Suprapubic skin (tissue), 4 donors: ENCODE measurements around the gene DCTN4. TPM values are rescaled to one million over a fixed set of nuclear protein-coding genes. Genes with fewer than 3 reads are reported as not detected.

Experiments
- DNase-seq, 2 donors: peaks; one replicate each; pipeline ENCODE4 v3.0.0-alpha.2; 2019; ENCODE audit warnings: low spot score in 2 of 2
- H3K27ac ChIP-seq: fragments of 200-600 bp; sonication (generic); one replicate; pipeline ENCODE4 v1.5.1; 2019
- H3K27me3 ChIP-seq: fragments of 200-600 bp; sonication (generic); one replicate; pipeline ENCODE4 v1.5.1; 2019
- H3K36me3 ChIP-seq: fragments of 200-600 bp; sonication (generic); one replicate; pipeline ENCODE4 v1.5.1; 2019
- H3K4me1 ChIP-seq: fragments of 200-600 bp; sonication (generic); one replicate; pipeline ENCODE4 v1.5.1; 2019
- H3K4me3 ChIP-seq: fragments of 200-600 bp; sonication (generic); one replicate; pipeline ENCODE4 v1.5.1; 2019; ENCODE audit warnings: mild to moderate bottlenecking
- H3K9me3 ChIP-seq: fragments of 200-600 bp; sonication (generic); one replicate; pipeline ENCODE4 v1.5.1; 2019
- EP300 ChIP-seq: sonication (generic); formaldehyde crosslinking; IDR thresholded peaks from one replicate; pipeline ENCODE4 v1.6.1; 2017; ENCODE audit warnings: antibody characterized with exemption
- POLR2A ChIP-seq, 2 donors: fragments of 450-650 bp; IDR thresholded peaks; one replicate each; pipeline ENCODE4 v1.6.1; 2017; ENCODE audit warnings: antibody characterized with exemption in 2 of 2, mild to moderate bottlenecking in 2 of 2, moderate library complexity in 2 of 2
- POLR2AphosphoS5 ChIP-seq, 3 donors: sonication (generic); formaldehyde crosslinking; IDR thresholded peaks; one replicate each; pipeline ENCODE4 v1.6.1; 2017; ENCODE audit warnings: antibody characterized with exemption in 3 of 3
- WGBS: methylation state at CpG from one replicate; pipeline ENCODE4 v1.1.5; 2018; 5-methylcytosine and 5-hydroxymethylcytosine counted together
- total RNA-seq, 4 donors: library from RNA; depleted of rRNA; stranded (reverse); fragments of >200 nt; gene quantifications; one replicate each; pipeline ENCODE4 v1.1.0, GENCODE V29; 2016
- TF ChIP-seq, protein P1 (sequence below), 2 donors: fragments of 200-600 bp in 1 of 2; fragments of 450-650 bp in 1 of 2; sonication (generic) in 1 of 2; IDR thresholded peaks; one replicate each; pipeline ENCODE4 v1.5.1; 2016 to 2019; ENCODE audit warnings: antibody characterized with exemption in 2 of 2, mild to moderate bottlenecking in 1 of 2, moderate library complexity in 1 of 2

The DCTN4 gene
- total RNA-seq, 4 donors from 2014 or later, result 64.8 to 91.6 (median 76.3) TPM

DNA sequence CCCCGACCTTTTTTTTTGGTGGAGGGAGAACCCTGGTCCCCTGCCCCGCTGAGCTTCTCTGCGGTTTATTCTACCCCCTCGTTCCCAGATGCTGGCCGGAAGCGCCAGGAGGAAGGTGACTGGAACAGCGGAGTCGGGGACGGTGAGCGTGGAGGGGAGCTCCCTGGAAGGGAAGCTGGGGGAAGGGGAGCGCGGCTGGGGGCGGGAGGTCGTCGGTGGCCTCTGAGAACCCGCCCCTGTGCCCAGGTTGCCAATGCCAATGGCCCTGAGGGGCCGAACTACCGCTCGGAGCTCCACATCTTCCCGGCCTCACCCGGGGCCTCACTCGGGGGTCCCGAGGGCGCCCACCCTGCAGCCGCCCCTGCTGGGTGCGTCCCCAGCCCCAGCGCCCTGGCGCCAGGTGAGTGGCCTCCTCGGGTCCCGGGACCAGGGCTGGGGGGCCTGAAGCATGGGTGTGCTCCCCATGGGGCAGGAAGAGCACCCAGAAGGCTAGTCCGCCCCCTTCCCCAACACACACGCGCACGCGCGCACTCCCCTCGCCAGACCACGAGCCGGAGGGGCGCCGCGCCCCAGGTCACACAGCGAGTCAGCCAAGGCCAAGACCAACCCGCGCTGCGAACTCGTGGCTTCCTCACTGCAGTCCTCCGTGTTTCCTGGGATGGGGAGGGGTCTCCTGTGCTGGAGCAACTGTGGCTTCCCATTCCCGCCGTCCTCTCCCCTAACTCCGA is 87.1 kb downstream of the DCTN4 start:
- 21% methylated on average over 20 of the region's 51 CpGs for WGBS

DNA sequence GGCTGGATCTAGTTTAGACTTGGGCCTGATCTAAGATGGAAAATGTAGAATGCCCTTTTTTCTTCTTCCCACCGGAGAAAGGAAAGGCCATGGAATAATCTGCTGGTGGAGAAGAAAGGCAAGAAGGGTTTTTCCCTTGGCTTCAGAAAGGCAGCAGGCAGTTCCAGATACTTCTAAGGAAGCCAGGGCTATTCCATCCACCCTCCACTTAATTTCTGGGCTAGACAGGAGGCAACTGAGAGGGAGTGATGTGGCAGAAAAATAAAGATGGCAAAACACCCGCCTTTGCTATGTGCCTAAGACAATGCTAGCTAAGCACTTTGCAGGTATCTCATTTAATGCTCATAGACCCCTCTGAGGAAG is 87.9 kb downstream of the DCTN4 start:
- Histone ChIP-seq H3K27me3 (no peaks in the 10 kb centered on the region), H3K9me3 (no peaks in the 10 kb centered on the region), H3K27ac (no peak overlapping the region), H3K4me1 (peaks cover 33% of the 10 kb centered on the region), H3K4me3 (no peak overlapping the region), H3K36me3 (no peaks in the 10 kb centered on the region)
- TF ChIP-seq, protein P1, sequence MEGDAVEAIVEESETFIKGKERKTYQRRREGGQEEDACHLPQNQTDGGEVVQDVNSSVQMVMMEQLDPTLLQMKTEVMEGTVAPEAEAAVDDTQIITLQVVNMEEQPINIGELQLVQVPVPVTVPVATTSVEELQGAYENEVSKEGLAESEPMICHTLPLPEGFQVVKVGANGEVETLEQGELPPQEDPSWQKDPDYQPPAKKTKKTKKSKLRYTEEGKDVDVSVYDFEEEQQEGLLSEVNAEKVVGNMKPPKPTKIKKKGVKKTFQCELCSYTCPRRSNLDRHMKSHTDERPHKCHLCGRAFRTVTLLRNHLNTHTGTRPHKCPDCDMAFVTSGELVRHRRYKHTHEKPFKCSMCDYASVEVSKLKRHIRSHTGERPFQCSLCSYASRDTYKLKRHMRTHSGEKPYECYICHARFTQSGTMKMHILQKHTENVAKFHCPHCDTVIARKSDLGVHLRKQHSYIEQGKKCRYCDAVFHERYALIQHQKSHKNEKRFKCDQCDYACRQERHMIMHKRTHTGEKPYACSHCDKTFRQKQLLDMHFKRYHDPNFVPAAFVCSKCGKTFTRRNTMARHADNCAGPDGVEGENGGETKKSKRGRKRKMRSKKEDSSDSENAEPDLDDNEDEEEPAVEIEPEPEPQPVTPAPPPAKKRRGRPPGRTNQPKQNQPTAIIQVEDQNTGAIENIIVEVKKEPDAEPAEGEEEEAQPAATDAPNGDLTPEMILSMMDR (IDR thresholded peaks at IDR 0.05), result no peak
- TF ChIP-seq EP300 (no peak), POLR2A (IDR thresholded peaks at IDR 0.05) (no peak), POLR2AphosphoS5 (IDR thresholded peaks at IDR 0.05) (no peak)
- 17% methylated on average over 2 of the region's 2 CpGs for WGBS
- no peak for DNase-seq

More for the DNA sequence above, 87.1 kb downstream of the DCTN4 start:
- DNase-seq, result no peak
- H3K27ac ChIP-seq, result peak overlapping the region; percentile 64
- no peaks in the 10 kb centered on the region for H3K9me3 ChIP-seq
- TF ChIP-seq, protein P1 (IDR thresholded peaks at IDR 0.05), result no peak
- TF ChIP-seq POLR2A (IDR thresholded peaks at IDR 0.05) (no peak), EP300 (no peak), POLR2AphosphoS5 (IDR thresholded peaks at IDR 0.05) (no peak)
- no peaks in the 10 kb centered on the region for H3K27me3 ChIP-seq
- H3K4me3 ChIP-seq, result peak overlapping the region; percentile 53
- peaks cover 33% of the 10 kb centered on the region for H3K4me1 ChIP-seq
- no peaks in the 10 kb centered on the region for H3K36me3 ChIP-seq

DNA sequence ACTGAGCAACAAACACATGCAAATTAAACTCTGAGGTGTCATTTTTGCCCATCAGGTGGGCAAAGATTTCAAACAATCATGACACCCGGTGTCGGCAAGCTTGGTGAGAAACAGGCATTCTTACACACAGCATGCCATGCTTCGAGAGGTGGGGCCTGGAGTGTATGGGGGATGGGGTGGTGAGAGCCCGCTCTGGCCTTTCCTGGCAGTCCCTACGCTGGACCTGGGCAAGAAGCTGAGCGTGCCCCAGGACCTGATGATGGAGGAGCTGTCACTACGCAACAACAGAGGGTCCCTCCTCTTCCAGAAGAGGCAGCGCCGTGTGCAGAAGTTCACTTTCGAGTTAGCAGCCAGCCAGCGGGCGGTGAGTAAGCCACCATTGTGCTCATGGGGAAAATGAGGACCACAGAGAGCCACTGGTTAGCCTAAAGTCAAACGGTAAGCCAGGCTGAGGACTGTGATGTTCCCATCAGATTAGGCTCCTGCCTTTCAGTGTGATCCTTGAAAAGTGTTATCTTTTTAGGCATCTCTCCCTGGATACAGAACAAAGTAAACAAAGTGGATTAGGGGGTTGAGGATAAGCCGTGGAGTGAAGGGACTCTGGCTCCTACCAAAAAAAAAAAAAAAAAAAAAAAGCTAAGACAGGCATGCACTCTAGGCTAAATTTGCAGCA is 88.4 kb downstream of the DCTN4 start:
- 78% methylated on average over 10 of the region's 14 CpGs for WGBS
- no peaks in the 10 kb centered on the region for H3K9me3 ChIP-seq
- TF ChIP-seq POLR2AphosphoS5 (IDR thresholded peaks at IDR 0.05) (no peak), EP300 (no peak), POLR2A (IDR thresholded peaks at IDR 0.05) (no peak)
- TF ChIP-seq, protein P1 (IDR thresholded peaks at IDR 0.05), result no peak
- peaks cover 33% of the 10 kb centered on the region for H3K4me1 ChIP-seq
- H3K27ac ChIP-seq, result no peak overlapping the region
- H3K36me3 ChIP-seq, result no peaks in the 10 kb centered on the region
- no peak for DNase-seq
- H3K4me3 ChIP-seq, result no peak overlapping the region
- no peaks in the 10 kb centered on the region for H3K27me3 ChIP-seq

DNA sequence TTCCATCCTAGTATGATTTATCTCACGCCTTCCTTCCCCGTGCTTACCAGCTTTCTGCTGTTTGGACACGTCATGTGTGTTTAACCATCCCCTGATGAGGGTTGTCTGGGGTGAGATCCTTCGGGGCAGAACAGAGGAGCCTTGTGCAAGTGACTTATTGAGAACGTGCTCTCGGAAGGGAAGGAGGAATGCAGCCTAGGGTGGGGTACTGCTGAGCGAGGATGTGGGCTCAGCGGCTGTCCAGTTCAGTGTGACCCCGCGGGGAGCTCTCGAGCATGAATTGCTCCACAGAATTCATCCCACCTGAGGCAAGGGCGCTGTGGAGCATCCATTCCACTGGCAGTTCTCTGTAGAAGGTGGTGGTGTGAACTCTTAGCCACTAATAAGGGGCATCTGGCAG is 93.8 kb downstream of the DCTN4 start:
- DNase-seq, result peak in 1 of 2 donors; percentile 54
- TF ChIP-seq EP300, result no peak
- TF ChIP-seq POLR2A (IDR thresholded peaks at IDR 0.05), result no peak
- no peak for TF ChIP-seq POLR2AphosphoS5 (IDR thresholded peaks at IDR 0.05)
- TF ChIP-seq, protein P1 (IDR thresholded peaks at IDR 0.05), result no peak

DNA sequence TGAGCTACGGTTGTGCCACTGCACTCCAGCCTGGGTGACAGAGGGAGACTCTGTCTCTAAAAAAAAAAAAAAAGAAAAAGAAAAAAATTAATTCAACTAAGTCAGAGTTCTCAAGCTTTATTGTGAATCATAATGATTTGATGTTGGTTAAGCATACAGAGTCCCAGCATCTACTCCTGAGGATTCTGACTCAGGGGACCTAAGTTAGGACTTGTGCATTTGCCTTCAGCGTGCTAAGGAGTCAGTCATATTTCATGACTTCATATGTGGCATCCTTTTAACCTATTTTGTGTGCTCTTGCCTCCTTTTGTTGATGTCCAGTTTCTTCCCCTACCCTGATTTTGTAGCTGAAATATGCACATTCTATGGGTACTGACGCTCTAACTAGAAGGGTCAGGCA is 94.9 kb downstream of the DCTN4 start:
- Histone ChIP-seq H3K4me3 (no peak overlapping the region), H3K27ac (no peak overlapping the region), H3K36me3 (no peaks in the 10 kb centered on the region), H3K9me3 (no peaks in the 10 kb centered on the region), H3K4me1 (no peaks in the 10 kb centered on the region), H3K27me3 (no peaks in the 10 kb centered on the region)
- no peak for TF ChIP-seq POLR2A (IDR thresholded peaks at IDR 0.05)
- TF ChIP-seq EP300, result no peak
- no peak for TF ChIP-seq POLR2AphosphoS5 (IDR thresholded peaks at IDR 0.05)
- TF ChIP-seq, protein P1 (IDR thresholded peaks at IDR 0.05), result no peak
- 94% methylated on average over 3 of the region's 3 CpGs for WGBS
- DNase-seq, result no peak

More for the DNA sequence above, 93.8 kb downstream of the DCTN4 start:
- Histone ChIP-seq H3K36me3 (no peaks in the 10 kb centered on the region), H3K27ac (no peak overlapping the region), H3K27me3 (no peaks in the 10 kb centered on the region), H3K9me3 (no peaks in the 10 kb centered on the region), H3K4me3 (no peak overlapping the region), H3K4me1 (no peaks in the 10 kb centered on the region)
- 48% methylated on average over 12 of the region's 12 CpGs for WGBS
